MM.1S (cell line): ENCODE data around the gene TCF12.

Experiments
- DNase-seq: peaks from one replicate; pipeline ENCODE4 v3.0.0-alpha.2; 2015
- H2AFZ ChIP-seq: fragments of 300-600 bp; sonication (generic); 2 replicates; pipeline ENCODE4 v1.6.0; 2016; ENCODE audit warnings: antibody characterized with exemption, low read length
- H3F3A ChIP-seq: fragments of 300-600 bp; sonication (generic); 2 replicates; pipeline ENCODE4 v1.6.1; 2016; ENCODE audit warnings: mild to moderate bottlenecking, antibody characterized with exemption, low read length, moderate library complexity, mixed read lengths; ENCODE audit not compliant: insufficient read depth
- H3K27ac ChIP-seq: fragments of 300-600 bp; sonication (generic); 2 replicates; pipeline ENCODE4 v1.5.1; 2016; ENCODE audit warnings: mild to moderate bottlenecking, low read length
- H3K27me3 ChIP-seq: fragments of 300-600 bp; sonication (generic); replicated peaks from 2 replicates; pipeline ENCODE4 v1.6.0; 2016; ENCODE audit warnings: low read length; ENCODE audit not compliant: insufficient read depth
- H3K36me3 ChIP-seq: fragments of 300-600 bp; sonication (generic); replicated peaks from 2 replicates; pipeline ENCODE4 v1.6.1; 2016; ENCODE audit warnings: mild to moderate bottlenecking, low read length, mixed read lengths; ENCODE audit not compliant: insufficient read depth
- H3K4me1 ChIP-seq: fragments of 300-600 bp; sonication (generic); 2 replicates; pipeline ENCODE4 v1.6.1; 2016; ENCODE audit warnings: low read length, mixed read lengths
- H3K4me2 ChIP-seq: fragments of 300-600 bp; sonication (generic); 2 replicates; pipeline ENCODE4 v1.6.0; 2016; ENCODE audit warnings: low read depth, low read length
- H3K4me3 ChIP-seq: fragments of 300-600 bp; sonication (generic); 2 replicates; pipeline ENCODE4 v1.5.1; 2016; ENCODE audit warnings: low read length, mixed read lengths
- H3K79me2 ChIP-seq: fragments of 300-600 bp; sonication (generic); 2 replicates; pipeline ENCODE4 v1.6.1; 2016; ENCODE audit warnings: mixed run types, low read length, mixed read lengths
- H3K9ac ChIP-seq: fragments of 300-600 bp; sonication (generic); 2 replicates; pipeline ENCODE4 v1.6.1; 2016; ENCODE audit warnings: low read length, mixed read lengths
- H3K9me2 ChIP-seq: fragments of 300-600 bp; sonication (generic); replicated peaks from 2 replicates; pipeline ENCODE4 v1.6.1; 2016; ENCODE audit warnings: mild to moderate bottlenecking, low read length, mixed read lengths; ENCODE audit not compliant: insufficient read depth
- H3K9me3 ChIP-seq: fragments of 300-600 bp; sonication (generic); replicated peaks from 2 replicates; pipeline ENCODE4 v1.6.1; 2016; ENCODE audit warnings: mild to moderate bottlenecking, low read length, mixed read lengths; ENCODE audit not compliant: insufficient read depth
- H4K20me1 ChIP-seq: fragments of 300-600 bp; sonication (generic); 2 replicates; pipeline ENCODE4 v1.6.1; 2016; ENCODE audit warnings: mild to moderate bottlenecking, low read length, moderate library complexity, mixed read lengths; ENCODE audit not compliant: insufficient read depth
- CTCF ChIP-seq: fragments of 300-600 bp; sonication (generic); IDR thresholded peaks from 2 replicates; pipeline ENCODE4 v1.5.1; 2016; ENCODE audit warnings: antibody characterized with exemption, low read length, mixed read lengths
- EZH2 ChIP-seq: fragments of 300-600 bp; sonication (generic); optimal IDR thresholded peaks from 2 replicates; pipeline ENCODE3; 2017; ENCODE audit warnings: low read depth, mild to moderate bottlenecking, antibody characterized with exemption, low read length, mixed read lengths
- EZH2phosphoT487 ChIP-seq: fragments of 300-600 bp; sonication (generic); IDR thresholded peaks from 2 replicates; pipeline ENCODE4 v1.6.1; 2018; ENCODE audit warnings: antibody characterized with exemption, low read length

TCF12 gene

GRCh38 chr15:56972426-56972825 is 54.0 kb downstream of the TCF12 start:
- no peaks in the 10 kb centered on the region for H3K4me1 ChIP-seq
- H3K4me2 ChIP-seq = no peak overlapping the region
- no peak overlapping the region for H2AFZ ChIP-seq
- peaks cover 19% of the 10 kb centered on the region for H3K79me2 ChIP-seq
- no peaks in the 10 kb centered on the region for H3K9me2 ChIP-seq
- H3K27ac ChIP-seq = no peak overlapping the region
- H4K20me1 ChIP-seq = no peaks in the 10 kb centered on the region
- no peaks in the 10 kb centered on the region for H3K27me3 ChIP-seq
- no peaks in the 10 kb centered on the region for H3K9me3 ChIP-seq
- no peak overlapping the region for H3K9ac ChIP-seq
- TF ChIP-seq EZH2phosphoT487 = no peak
- TF ChIP-seq CTCF = no peak
- TF ChIP-seq EZH2 = no peak
- no peaks in the 10 kb centered on the region for H3K36me3 ChIP-seq
- H3K4me3 ChIP-seq = no peak overlapping the region
- no peaks in the 10 kb centered on the region for H3F3A ChIP-seq
- no peak for DNase-seq

- no peak overlapping the region for H3K27ac ChIP-seq
- peaks cover 11% of the 10 kb centered on the region for H3K79me2 ChIP-seq
These were observed 55.0 kb downstream of the TCF12 start for GRCh38 chr15:56973463-56973862.

GRCh38 chr15:56977232-56977631 is 58.8 kb downstream of the TCF12 start:
- no peak overlapping the region for H3K4me3 ChIP-seq
- TF ChIP-seq EZH2 (no peak), CTCF (no peak), EZH2phosphoT487 (no peak)
- H3K9me2 ChIP-seq = no peaks in the 10 kb centered on the region
- H3K79me2 ChIP-seq = peaks cover 15% of the 10 kb centered on the region; the same call in 1 of the 2 replicates
- no peaks in the 10 kb centered on the region for H3K4me1 ChIP-seq
- H3K27ac ChIP-seq = no peak overlapping the region
- DNase-seq = no peak
- H3K4me2 ChIP-seq = no peak overlapping the region
- no peaks in the 10 kb centered on the region for H3K27me3 ChIP-seq
- H4K20me1 ChIP-seq = no peaks in the 10 kb centered on the region
- H2AFZ ChIP-seq = no peak overlapping the region
- no peaks in the 10 kb centered on the region for H3K36me3 ChIP-seq
- H3K9ac ChIP-seq = no peak overlapping the region
- H3F3A ChIP-seq = no peaks in the 10 kb centered on the region
- no peaks in the 10 kb centered on the region for H3K9me3 ChIP-seq

More at GRCh38 chr15:56973463-56973862, 55.0 kb downstream of the TCF12 start:
- no peak for DNase-seq
- Histone ChIP-seq H2AFZ (no peak overlapping the region), H3K9ac (no peak overlapping the region), H3K9me2 (no peaks in the 10 kb centered on the region), H3K9me3 (no peaks in the 10 kb centered on the region), H3K4me1 (no peaks in the 10 kb centered on the region), H3K36me3 (no peaks in the 10 kb centered on the region), H3K27me3 (no peaks in the 10 kb centered on the region), H3F3A (no peaks in the 10 kb centered on the region), H3K4me3 (no peak overlapping the region), H3K4me2 (no peak overlapping the region), H4K20me1 (no peaks in the 10 kb centered on the region)
- TF ChIP-seq CTCF (no peak), EZH2phosphoT487 (no peak), EZH2 (no peak)
